MM.1S (cell line): ENCODE data around the gene PLEKHM3.

Experiments used
- EZH2 ChIP-seq: fragments of 300-600 bp; sonication (generic); optimal IDR thresholded peaks from 2 replicates; pipeline ENCODE3; 2017; ENCODE audit warnings: low read depth, mild to moderate bottlenecking, antibody characterized with exemption, low read length, mixed read lengths
- EZH2phosphoT487 ChIP-seq: fragments of 300-600 bp; sonication (generic); IDR thresholded peaks from 2 replicates; pipeline ENCODE4 v1.6.1; 2018; ENCODE audit warnings: antibody characterized with exemption, low read length
- TF ChIP-seq, protein P1 (sequence below): fragments of 300-600 bp; sonication (generic); IDR thresholded peaks from 2 replicates; pipeline ENCODE4 v1.5.1; 2016; ENCODE audit warnings: antibody characterized with exemption, low read length, mixed read lengths

DNA sequence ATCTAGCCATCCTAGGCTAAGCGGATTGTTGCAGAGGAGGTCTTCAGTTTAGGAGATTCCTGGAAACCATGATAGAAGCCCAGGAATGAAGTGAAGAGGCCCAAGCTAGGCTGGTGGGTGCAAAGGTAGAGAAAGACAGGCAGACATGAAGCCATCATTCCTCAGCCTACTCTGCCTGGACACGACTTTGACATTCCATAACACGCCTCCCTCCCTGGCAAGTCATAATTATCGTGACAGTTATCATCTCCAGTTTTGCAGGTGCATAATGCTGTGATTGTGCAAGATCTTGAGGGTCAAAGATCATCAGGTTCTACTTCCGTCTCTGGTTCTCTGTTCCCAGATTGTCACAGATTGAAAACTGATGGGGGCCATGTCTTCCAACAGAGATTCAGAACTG lies 240.4 kb downstream of the PLEKHM3 start:
- TF ChIP-seq, protein P1, sequence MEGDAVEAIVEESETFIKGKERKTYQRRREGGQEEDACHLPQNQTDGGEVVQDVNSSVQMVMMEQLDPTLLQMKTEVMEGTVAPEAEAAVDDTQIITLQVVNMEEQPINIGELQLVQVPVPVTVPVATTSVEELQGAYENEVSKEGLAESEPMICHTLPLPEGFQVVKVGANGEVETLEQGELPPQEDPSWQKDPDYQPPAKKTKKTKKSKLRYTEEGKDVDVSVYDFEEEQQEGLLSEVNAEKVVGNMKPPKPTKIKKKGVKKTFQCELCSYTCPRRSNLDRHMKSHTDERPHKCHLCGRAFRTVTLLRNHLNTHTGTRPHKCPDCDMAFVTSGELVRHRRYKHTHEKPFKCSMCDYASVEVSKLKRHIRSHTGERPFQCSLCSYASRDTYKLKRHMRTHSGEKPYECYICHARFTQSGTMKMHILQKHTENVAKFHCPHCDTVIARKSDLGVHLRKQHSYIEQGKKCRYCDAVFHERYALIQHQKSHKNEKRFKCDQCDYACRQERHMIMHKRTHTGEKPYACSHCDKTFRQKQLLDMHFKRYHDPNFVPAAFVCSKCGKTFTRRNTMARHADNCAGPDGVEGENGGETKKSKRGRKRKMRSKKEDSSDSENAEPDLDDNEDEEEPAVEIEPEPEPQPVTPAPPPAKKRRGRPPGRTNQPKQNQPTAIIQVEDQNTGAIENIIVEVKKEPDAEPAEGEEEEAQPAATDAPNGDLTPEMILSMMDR: no peak
- TF ChIP-seq EZH2phosphoT487 (no peak), EZH2 (no peak)
